Measurements from ENCODE around the gene MYRF. TPM values are rescaled to one million over a fixed set of nuclear protein-coding genes. Genes with fewer than 3 reads are reported as not detected.

MYRF gene
- total RNA-seq, 1 experiment from 2014 or later: 0.30 TPM

- DNase-seq (ENCODE audit: extremely low read depth, low read depth): no peak
Measured at GRCh38 chr11:61737636-61738386, 14.6 kb upstream of the MYRF start.

- no peak for DNase-seq (ENCODE audit: extremely low read depth, low read depth)
Measured at GRCh38 chr11:61738776-61739175, 13.7 kb upstream of the MYRF start.

- no peak for DNase-seq (ENCODE audit: extremely low read depth, low read depth)
Measured at GRCh38 chr11:61739413-61739812, 13.0 kb upstream of the MYRF start.

GRCh38 chr11:61739966-61740365, 12.5 kb upstream of the MYRF start:
- no peak for DNase-seq (ENCODE audit: extremely low read depth, low read depth)

GRCh38 chr11:61742391-61742790, 10.0 kb upstream of the MYRF start:
- DNase-seq (ENCODE audit: extremely low read depth, low read depth): no peak

GRCh38 chr11:61743486-61744095, 8.8 kb upstream of the MYRF start:
- DNase-seq (ENCODE audit: extremely low read depth, low read depth): no peak

- DNase-seq (ENCODE audit: extremely low read depth, low read depth): no peak
Measured at GRCh38 chr11:61744181-61744580, 8.3 kb upstream of the MYRF start.

GRCh38 chr11:61744609-61745156, 7.8 kb upstream of the MYRF start:
- no peak for DNase-seq (ENCODE audit: extremely low read depth, low read depth)

GRCh38 chr11:61745781-61746441, 6.5 kb upstream of the MYRF start:
- DNase-seq (ENCODE audit: extremely low read depth, low read depth): no peak

GRCh38 chr11:61746442-61747191, 5.8 kb upstream of the MYRF start:
- DNase-seq (ENCODE audit: extremely low read depth, low read depth): no peak

- DNase-seq (ENCODE audit: extremely low read depth, low read depth): peak; percentile 40
Measured at GRCh38 chr11:61747192-61747966, 5.1 kb upstream of the MYRF start.

GRCh38 chr11:61747967-61748285, 4.5 kb upstream of the MYRF start:
- DNase-seq (ENCODE audit: extremely low read depth, low read depth): no peak

GRCh38 chr11:61749591-61750217, 2.7 kb upstream of the MYRF start:
- DNase-seq (ENCODE audit: extremely low read depth, low read depth): no peak

GRCh38 chr11:61750631-61751273, 1.7 kb upstream of the MYRF start:
- DNase-seq (ENCODE audit: extremely low read depth, low read depth): no peak

GRCh38 chr11:61751384-61751783, 1.1 kb upstream of the MYRF start:
- DNase-seq (ENCODE audit: extremely low read depth, low read depth): no peak

GRCh38 chr11:61752925-61753521, 587 bp downstream of the MYRF start:
- no peak for DNase-seq (ENCODE audit: extremely low read depth, low read depth)

GRCh38 chr11:61753672-61754071, 1.2 kb downstream of the MYRF start:
- DNase-seq (ENCODE audit: extremely low read depth, low read depth): no peak

- no peak for DNase-seq (ENCODE audit: extremely low read depth, low read depth)
Measured at GRCh38 chr11:61754534-61755482, 2.4 kb downstream of the MYRF start.

All from NCI-H460 (cell line).